Psoas muscle (tissue), 8 donors: ENCODE data around the gene ZFTA. TPM values are rescaled to one million over a fixed set of nuclear protein-coding genes. Genes with fewer than 3 reads are reported as not detected.

ENCODE experiments used
- ATAC-seq, 4 donors: fragments of 200-7000 bp; cut with Tn5 transposase; one replicate each; pipeline ENCODE4 v1.9.1; 2020; ENCODE audit warnings: moderate library complexity in 3 of 4, mild to moderate bottlenecking in 2 of 4
- DNase-seq, 2 donors: peaks; one replicate each; pipeline ENCODE4 v3.0.0-alpha.2; 2020
- H3K27ac ChIP-seq: fragments of 200-600 bp; one replicate; pipeline ENCODE4 v1.8.0; 2022
- H3K27me3 ChIP-seq, 3 donors: fragments of 200-600 bp in 1 of 3; one replicate each; pipeline versions ENCODE4 v1.6.1 to v1.8.0; 2013 to 2022; ENCODE audit warnings: low read length in 2 of 3, mild to moderate bottlenecking in 2 of 3, moderate library complexity in 1 of 3; ENCODE audit not compliant: insufficient read depth in 3 of 3
- H3K36me3 ChIP-seq, 2 donors: fragments of 200-600 bp in 1 of 2; one replicate each; pipeline versions ENCODE4 v1.6.1 to v1.8.0; 2013 to 2022; ENCODE audit warnings: low read depth in 1 of 2, mild to moderate bottlenecking in 1 of 2, moderate library complexity in 1 of 2; ENCODE audit not compliant: insufficient read depth in 1 of 2
- H3K4me1 ChIP-seq: fragments of 200-600 bp; one replicate; pipeline ENCODE4 v1.8.0; 2022
- H3K4me3 ChIP-seq: fragments of 200-600 bp; one replicate; pipeline ENCODE4 v1.8.0; 2022; ENCODE audit warnings: mild to moderate bottlenecking
- H3K9me3 ChIP-seq: fragments of 200-600 bp; one replicate; pipeline ENCODE4 v1.8.0; 2022
- WGBS, 3 donors: extraction: QIAGEN DNeasy Blood & Tissue Kit; methylation state at CpG; one replicate each; pipeline versions ENCODE4 v1.1.6 to v1.1.7; 2013; 5-methylcytosine and 5-hydroxymethylcytosine counted together
- intact Hi-C, 2 donors: fragments of 100-400 bp; cut with DNase I; formaldehyde crosslinking; loops; one replicate each; pipeline versions ENCODE4 v1.11.0 to v1.14.2; 2022
- long read RNA-seq, 2 donors: library from polyadenylated mRNA; unstranded; transcript quantifications; one replicate each; pipeline ENCODE4 v2.0.0, GENCODE V29; 2021
- polyA plus RNA-seq, 3 donors: library from polyadenylated mRNA; stranded (reverse); fragments of 200-250 nt; gene quantifications; one replicate each; pipeline ENCODE4 v1.2.3, GENCODE V29; 2013
- total RNA-seq, 4 donors: library from RNA; stranded (reverse); fragmentation: NEBNext Ultra II Directional in 2 of 4; extraction: Animal tissue kit (Norgen Biotek cat#: 25700) in 2 of 4; gene quantifications; one replicate each; pipeline versions ENCODE4 v1.2.1 to v1.2.4, GENCODE V29; 2021 to 2023
- TF ChIP-seq, protein P1 (sequence below): fragments of 200-600 bp; IDR thresholded peaks from one replicate; pipeline ENCODE4 v1.8.0; 2022; ENCODE audit warnings: antibody characterized with exemption
- donor health status: healthy with polysubstance abuse.
- donor health status: DM: no; HTN: no; CAD: no; lungs with moderate emphysema.
- donor health status: Bipolar disorder and iron deficiency.
- donor health status: healthy.
- donor health status: DM: yes; HTN: yes; CAD: no.
- donor health status: DM: no; HTN: no; CAD: no.
- donor health status: DM: no; HTN: no; CAD: no.
- donor health status: DM: yes; HTN: yes; CAD: no.

ZFTA gene
- 10 to 100 TPM in 1 of 4 donors, 1 to 10 TPM in 3; 4.4 to 10.9 (median 7.8) TPM for total RNA-seq
- 10 to 100 TPM in 1 of 3 donors, 1 to 10 TPM in 2; 2.1 to 14.7 (median 5.0) TPM for polyA plus RNA-seq
- long read RNA-seq, donor 1, partial matches to known transcripts = 0 of 10 reads
- long read RNA-seq, donor 1, other reads (novel, unspliced or antisense) = 9 of 10 reads
- long read RNA-seq, donor 2, partial matches to known transcripts = 0 of 10 reads
- long read RNA-seq, donor 2, other reads (novel, unspliced or antisense) = 10 of 10 reads

GRCh38 chr11:63768237-63769041 lies at the start of gene ZFTA:
Gene ZFTA (minus strand): TSS chr11:63768775. CDS start chr11:63768622, 153 bp downstream.
- Histone ChIP-seq H3K27ac (peak within 1 kb of the TSS; percentile 77), H3K9me3 (no peaks in the 10 kb centered on the region), H3K27me3 (no peaks in the 10 kb centered on the region), H3K4me3 (peak within 1 kb of the TSS; percentile 87), H3K36me3 (no peaks in the 10 kb centered on the region), H3K4me1 (peaks cover 5% of the 10 kb centered on the region)
- TF ChIP-seq, protein P1, sequence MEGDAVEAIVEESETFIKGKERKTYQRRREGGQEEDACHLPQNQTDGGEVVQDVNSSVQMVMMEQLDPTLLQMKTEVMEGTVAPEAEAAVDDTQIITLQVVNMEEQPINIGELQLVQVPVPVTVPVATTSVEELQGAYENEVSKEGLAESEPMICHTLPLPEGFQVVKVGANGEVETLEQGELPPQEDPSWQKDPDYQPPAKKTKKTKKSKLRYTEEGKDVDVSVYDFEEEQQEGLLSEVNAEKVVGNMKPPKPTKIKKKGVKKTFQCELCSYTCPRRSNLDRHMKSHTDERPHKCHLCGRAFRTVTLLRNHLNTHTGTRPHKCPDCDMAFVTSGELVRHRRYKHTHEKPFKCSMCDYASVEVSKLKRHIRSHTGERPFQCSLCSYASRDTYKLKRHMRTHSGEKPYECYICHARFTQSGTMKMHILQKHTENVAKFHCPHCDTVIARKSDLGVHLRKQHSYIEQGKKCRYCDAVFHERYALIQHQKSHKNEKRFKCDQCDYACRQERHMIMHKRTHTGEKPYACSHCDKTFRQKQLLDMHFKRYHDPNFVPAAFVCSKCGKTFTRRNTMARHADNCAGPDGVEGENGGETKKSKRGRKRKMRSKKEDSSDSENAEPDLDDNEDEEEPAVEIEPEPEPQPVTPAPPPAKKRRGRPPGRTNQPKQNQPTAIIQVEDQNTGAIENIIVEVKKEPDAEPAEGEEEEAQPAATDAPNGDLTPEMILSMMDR = peak; percentile 87
- intact Hi-C loops = loop anchor here (2.0 to 10.0 kb wide), 4 partner anchors 69 to 386 kb away; partner anchors contain the start of gene MARK2 (in 1 of the 2)
- DNase-seq = peak; percentile 64 to 80
- ATAC-seq = peak; percentile 42 to 69 (median 66)
- WGBS, 3 donors = 0 to 1% (median 1%) methylated on average over 29 to 113 of the region's 113 CpGs

- Histone ChIP-seq H3K4me3 (no peak overlapping the region), H3K9me3 (no peaks in the 10 kb centered on the region), H3K4me1 (peaks cover 6% of the 10 kb centered on the region), H3K27me3 (no peaks in the 10 kb centered on the region), H3K27ac (no peak overlapping the region), H3K36me3 (peaks cover 0 to 64% of the 10 kb centered on the region in 2 donors)
- intact Hi-C loops = no loop called here
- no peak for DNase-seq
- ATAC-seq = no peak
- TF ChIP-seq, protein P1 = no peak
- 90 to 91% (median 90%) methylated on average over 27 of the region's 27 CpGs for WGBS, 3 donors
Measured at GRCh38 chr11:63817758-63818498, 49.4 kb upstream of the ZFTA start.

GRCh38 chr11:63816732-63817131 lies 48.2 kb upstream of the ZFTA start:
- intact Hi-C loops = no loop called here
- no peak for DNase-seq
- Histone ChIP-seq H3K27ac (no peak overlapping the region), H3K4me1 (peaks cover 11% of the 10 kb centered on the region), H3K27me3 (no peaks in the 10 kb centered on the region), H3K36me3 (peaks cover 0 to 52% of the 10 kb centered on the region in 2 donors), H3K9me3 (no peaks in the 10 kb centered on the region), H3K4me3 (no peak overlapping the region)
- 97 to 99% (median 97%) methylated on average over 3 of the region's 3 CpGs for WGBS, 3 donors
- TF ChIP-seq, protein P1 = no peak
- no peak for ATAC-seq

GRCh38 chr11:63816166-63816565 lies 47.6 kb upstream of the ZFTA start:
- no peaks in the 10 kb centered on the region for H3K27me3 ChIP-seq
- no peak for ATAC-seq
- no peak for DNase-seq
- no peak overlapping the region for H3K4me3 ChIP-seq
- TF ChIP-seq, protein P1 = no peak
- intact Hi-C loops = no loop called here
- no peak overlapping the region for H3K27ac ChIP-seq
- 95 to 97% (median 96%) methylated on average over 6 of the region's 6 CpGs for WGBS, 3 donors
- peaks cover 0 to 46% of the 10 kb centered on the region in 2 donors for H3K36me3 ChIP-seq
- no peaks in the 10 kb centered on the region for H3K9me3 ChIP-seq
- peaks cover 11% of the 10 kb centered on the region for H3K4me1 ChIP-seq
